ENCODE measurements around the gene LRMDA.

DNA sequence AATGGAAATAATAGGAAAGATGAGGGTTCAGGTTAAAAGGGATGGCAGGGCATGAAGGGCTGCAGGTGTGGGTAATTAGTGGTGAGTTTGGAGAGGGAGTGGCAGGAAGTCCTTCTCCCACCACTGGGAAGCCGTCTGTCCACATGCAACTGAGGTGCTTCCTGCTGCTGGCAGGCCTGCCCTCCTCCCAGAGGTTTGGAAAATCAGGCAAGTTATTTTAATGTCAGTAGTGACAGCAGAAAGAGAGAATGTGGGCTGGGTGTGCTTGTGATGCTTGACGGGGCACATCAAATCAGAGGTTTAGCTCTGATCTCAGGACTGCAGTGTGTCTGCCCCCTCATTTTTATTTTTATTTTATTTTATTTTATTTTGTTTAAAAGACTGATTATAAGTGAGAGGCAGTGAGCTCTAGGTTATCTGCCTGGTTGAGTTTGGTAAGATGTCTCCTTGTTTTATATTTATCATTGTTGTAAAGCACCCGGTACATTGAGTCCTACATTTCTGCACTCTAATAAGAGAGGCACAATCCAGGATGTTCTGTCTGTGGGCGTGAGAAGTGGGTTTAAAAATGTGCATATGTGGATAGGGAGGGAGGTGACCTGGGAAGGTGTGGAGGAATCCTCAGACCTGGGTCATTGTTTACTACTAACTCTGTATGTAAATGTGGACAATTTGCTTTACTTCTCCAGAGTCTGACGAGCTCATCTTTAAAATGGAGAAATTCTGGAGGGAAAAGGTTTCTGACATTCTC lies 504.4 kb downstream of the LRMDA start:
- TF ChIP-seq SMC3 (IDR thresholded peaks at IDR 0.05; ENCODE audit: low read depth, low read length) (no peak), MAFK (IDR thresholded peaks at IDR 0.05; ENCODE audit: low read depth, low read length) (no peak), CTCF (conservative IDR thresholded peaks at IDR 0.05; ENCODE audit: low read depth, low read length) (no peak), POLR2A (IDR thresholded peaks at IDR 0.05; ENCODE audit: low read depth, low read length) (no peak), RAD21 (IDR thresholded peaks at IDR 0.05; ENCODE audit: low read length) (no peak), MXI1 (IDR thresholded peaks at IDR 0.05; ENCODE audit: borderline replicate concordance, low read depth, low read length) (no peak), USF2 (IDR thresholded peaks at IDR 0.05; ENCODE audit: low read depth, low read length) (no peak), FOS (IDR thresholded peaks at IDR 0.05; ENCODE audit: low read depth, low read length) (no peak)

Data from IMR-90 (cell line).